SU-DHL-6 (cell line): ENCODE results near the gene GCNT2.

Experiments
- CTCF ChIP-seq: fragments of 200-600 bp; sonication (generic); IDR thresholded peaks from one replicate; pipeline ENCODE4 v1.5.1; 2017; ENCODE audit warnings: antibody characterized with exemption, mild to moderate bottlenecking, low read length, moderate library complexity; ENCODE audit not compliant: insufficient read depth, poor library complexity, severe bottlenecking
- EZH2phosphoT487 ChIP-seq: fragments of 200-600 bp; sonication (generic), shearing (Covaris generic); conservative IDR thresholded peaks from 2 replicates; pipeline ENCODE4 v1.6.1; 2018; ENCODE audit warnings: mild to moderate bottlenecking, antibody characterized with exemption, low read length, moderate library complexity, mixed read lengths

- TF ChIP-seq CTCF (no peak), EZH2phosphoT487 (no peak)
Measured at GRCh38 chr6:10662207-10662606, 141.1 kb downstream of the GCNT2 start.
